ENCODE results near the gene CTNNA3.

CTNNA3 gene

GRCh38 chr10:66746246-66746645 lies 949.7 kb downstream of the CTNNA3 start:
- no peak overlapping the region for H3K4me3 ChIP-seq (ENCODE audit: low read depth, low read length)
- TF ChIP-seq, protein P1, sequence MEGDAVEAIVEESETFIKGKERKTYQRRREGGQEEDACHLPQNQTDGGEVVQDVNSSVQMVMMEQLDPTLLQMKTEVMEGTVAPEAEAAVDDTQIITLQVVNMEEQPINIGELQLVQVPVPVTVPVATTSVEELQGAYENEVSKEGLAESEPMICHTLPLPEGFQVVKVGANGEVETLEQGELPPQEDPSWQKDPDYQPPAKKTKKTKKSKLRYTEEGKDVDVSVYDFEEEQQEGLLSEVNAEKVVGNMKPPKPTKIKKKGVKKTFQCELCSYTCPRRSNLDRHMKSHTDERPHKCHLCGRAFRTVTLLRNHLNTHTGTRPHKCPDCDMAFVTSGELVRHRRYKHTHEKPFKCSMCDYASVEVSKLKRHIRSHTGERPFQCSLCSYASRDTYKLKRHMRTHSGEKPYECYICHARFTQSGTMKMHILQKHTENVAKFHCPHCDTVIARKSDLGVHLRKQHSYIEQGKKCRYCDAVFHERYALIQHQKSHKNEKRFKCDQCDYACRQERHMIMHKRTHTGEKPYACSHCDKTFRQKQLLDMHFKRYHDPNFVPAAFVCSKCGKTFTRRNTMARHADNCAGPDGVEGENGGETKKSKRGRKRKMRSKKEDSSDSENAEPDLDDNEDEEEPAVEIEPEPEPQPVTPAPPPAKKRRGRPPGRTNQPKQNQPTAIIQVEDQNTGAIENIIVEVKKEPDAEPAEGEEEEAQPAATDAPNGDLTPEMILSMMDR (IDR thresholded peaks at IDR 0.05; ENCODE audit: low read depth, low read length), result no peak

GRCh38 chr10:66744915-66745314 lies 951.1 kb downstream of the CTNNA3 start:
- no peak overlapping the region for H3K4me3 ChIP-seq (ENCODE audit: low read depth, low read length)
- TF ChIP-seq, protein P1 (IDR thresholded peaks at IDR 0.05; ENCODE audit: low read depth, low read length), result no peak

DNA sequence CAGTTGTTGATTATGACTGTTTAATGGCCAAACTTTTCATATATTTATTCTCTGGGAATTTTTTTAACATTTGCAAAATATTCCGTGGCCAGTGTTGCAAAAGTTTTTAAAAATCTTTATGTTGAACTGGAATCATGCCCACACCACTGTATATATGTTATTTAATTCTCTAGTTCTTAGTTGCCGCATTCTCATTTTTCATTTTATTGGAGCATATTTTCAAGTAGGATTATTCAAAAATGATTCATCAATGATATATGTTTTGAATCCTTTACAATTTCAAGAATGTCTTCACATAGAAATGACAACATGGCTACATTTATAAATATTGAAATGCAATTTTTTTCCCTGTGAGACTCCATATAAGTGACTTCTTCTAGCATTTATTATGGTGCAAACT lies 958.8 kb downstream of the CTNNA3 start:
- no peak overlapping the region for H3K4me3 ChIP-seq (ENCODE audit: low read depth, low read length)
- TF ChIP-seq, protein P1 (IDR thresholded peaks at IDR 0.05; ENCODE audit: low read depth, low read length), result no peak

DNA sequence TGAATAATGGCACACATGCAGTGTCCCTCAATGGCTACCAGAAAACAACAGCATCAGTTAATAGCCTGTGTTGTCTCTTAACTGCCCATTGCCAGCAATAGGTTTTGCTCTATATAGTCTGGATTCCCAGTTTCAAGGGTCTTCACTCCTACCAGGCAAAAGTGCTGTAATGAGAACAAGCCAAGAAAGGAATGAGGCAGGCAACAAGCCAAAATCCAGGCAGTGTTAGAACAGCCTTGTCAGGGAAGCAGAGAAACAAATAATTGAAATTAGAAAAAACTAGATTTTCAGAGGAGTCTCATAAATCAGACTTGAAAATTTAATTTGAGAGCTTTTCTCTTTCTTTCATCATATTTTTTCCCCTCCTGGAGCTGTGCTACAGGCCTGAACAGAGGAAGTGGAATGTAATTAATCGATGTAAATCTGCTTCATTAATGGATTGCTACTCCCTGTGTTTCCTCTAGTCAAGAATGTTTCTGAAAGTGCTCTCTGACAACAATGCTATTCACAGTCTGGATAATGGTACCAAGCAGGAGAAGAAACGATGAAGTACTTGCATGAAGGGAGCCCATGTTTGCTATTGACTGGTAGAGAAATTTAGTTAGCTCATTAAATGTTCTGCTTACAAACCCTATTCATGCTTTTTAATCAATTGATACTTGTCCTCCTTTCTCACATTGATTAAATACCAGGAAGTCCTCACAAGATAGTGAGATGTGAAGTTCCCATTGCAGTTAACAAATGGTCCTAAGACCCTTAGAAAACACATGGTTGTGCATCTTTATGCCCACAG lies 972.2 kb downstream of the CTNNA3 start:
- H3K4me3 ChIP-seq (ENCODE audit: low read depth, low read length), result no peak overlapping the region
- TF ChIP-seq, protein P1 (IDR thresholded peaks at IDR 0.05; ENCODE audit: low read depth, low read length), result no peak

GRCh38 chr10:66719483-66719882 lies 976.5 kb downstream of the CTNNA3 start:
- TF ChIP-seq, protein P1 (IDR thresholded peaks at IDR 0.05; ENCODE audit: low read depth, low read length), result no peak
- H3K4me3 ChIP-seq (ENCODE audit: low read depth, low read length), result no peak overlapping the region

DNA sequence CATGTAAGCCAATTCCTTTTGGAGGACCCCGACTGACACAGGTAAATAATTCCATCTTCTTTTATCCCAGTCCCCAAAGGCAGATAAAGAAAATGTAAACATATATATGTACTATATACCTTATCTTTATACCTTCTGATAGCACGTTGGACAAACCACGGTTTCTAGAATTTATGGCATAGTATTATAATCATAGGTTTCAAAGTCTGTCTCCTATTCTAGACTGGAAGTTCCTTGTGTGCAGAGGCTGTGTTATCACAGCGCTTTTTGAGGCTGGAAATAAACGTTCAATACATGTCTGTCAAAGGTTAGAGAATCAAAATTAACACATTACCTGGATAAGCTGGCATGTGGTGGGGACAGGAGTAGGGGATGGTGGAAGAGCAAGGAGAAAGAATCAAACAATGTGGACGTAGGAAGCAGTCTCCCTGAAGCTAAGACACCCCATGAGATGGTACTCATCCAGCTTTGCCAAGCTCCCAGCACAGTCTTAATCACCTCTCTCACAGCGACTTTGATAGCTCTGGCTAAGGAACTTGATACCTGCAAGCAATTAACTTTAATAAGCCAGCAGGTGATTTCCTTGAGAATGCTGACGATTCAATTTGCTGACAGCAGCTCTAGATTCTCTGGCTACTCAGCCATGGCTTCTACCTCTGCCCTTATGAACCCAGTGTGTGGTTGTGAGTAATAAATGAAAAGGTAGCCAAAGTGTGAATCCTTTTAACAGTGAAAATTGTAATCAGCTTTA lies 978.6 kb downstream of the CTNNA3 start:
- TF ChIP-seq, protein P1 (IDR thresholded peaks at IDR 0.05; ENCODE audit: low read depth, low read length), result no peak
- no peak overlapping the region for H3K4me3 ChIP-seq (ENCODE audit: low read depth, low read length)

- H3K4me3 ChIP-seq (ENCODE audit: low read depth, low read length), result no peak overlapping the region
- TF ChIP-seq, protein P1 (IDR thresholded peaks at IDR 0.05; ENCODE audit: low read depth, low read length), result no peak
Measured at GRCh38 chr10:66714741-66715140, 981.3 kb downstream of the CTNNA3 start.
